ENCODE data around the gene CRTC2. TPM values are rescaled to one million over a fixed set of nuclear protein-coding genes. Genes with fewer than 3 reads are reported as not detected.

Gene CRTC2
- total and polyA plus RNA-seq, 12 donors: 14.6 to 50.5 (median 18.6) TPM

DNA sequence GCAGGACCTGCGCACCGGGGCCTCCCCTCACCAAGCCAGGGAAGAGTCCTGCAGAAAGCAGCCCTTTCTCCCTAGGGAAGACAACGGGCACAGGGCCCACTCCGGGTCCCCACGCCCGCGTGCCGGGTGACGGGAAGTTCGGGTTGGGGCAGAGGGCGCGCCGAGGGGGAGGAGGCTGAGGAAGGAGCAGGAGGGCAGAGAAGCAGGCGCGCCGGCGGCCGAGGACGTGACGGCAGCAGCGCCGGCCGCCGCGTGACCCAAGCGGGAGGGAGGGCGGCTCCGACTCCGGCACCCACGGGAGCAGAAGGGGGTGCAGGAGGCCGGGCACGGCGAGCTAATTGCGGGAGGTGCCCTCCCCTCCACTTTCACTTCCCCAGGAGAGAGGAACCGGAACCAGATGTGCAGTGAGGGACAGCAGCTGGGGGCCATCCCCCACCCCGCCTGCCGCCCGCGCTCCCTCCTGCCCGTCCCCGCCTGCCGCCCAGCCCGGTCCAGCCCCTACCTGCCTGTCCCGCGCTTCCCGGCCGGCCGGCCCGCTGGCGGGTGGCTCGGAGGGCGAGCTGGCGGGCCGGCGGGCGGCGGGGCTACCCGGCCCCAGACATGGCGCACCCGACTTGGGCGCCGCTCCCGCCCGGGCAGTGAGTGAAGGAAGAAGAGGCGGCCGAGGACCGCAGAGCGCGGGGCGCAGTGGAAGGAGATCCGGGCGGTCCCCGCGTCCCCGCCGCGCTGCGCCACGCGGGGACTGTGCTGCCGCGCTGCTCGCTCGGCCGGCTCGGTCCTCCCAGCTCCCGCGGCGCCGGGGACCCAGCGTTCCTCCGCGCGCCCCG, 12.4 kb downstream of the CRTC2 start:
- peaks cover 5 to 44% (median 30%) of the 10 kb centered on the region in 9 donors for H3K4me1 ChIP-seq
- no peaks in the 10 kb centered on the region for H3K9me3 ChIP-seq
- peak overlapping the region; percentile 65 to 99 (median 91) for H3K4me3 ChIP-seq
- no peak for TF ChIP-seq CTCF (IDR thresholded peaks at IDR 0.05)
- DNase-seq: peak; percentile 89 to 91
- no peaks in the 10 kb centered on the region for H3K27me3 ChIP-seq
- 1% methylated on average over 52 to 95 of the region's 95 CpGs for WGBS, 2 donors
- ATAC-seq: peak; percentile 81 to 88 (median 86)
- H3K27ac ChIP-seq: peak overlapping the region; percentile 97 to 100 (median 100)
- intact Hi-C loops (cut with DNase I): loop anchor here in 6 of 10 donors (1.0 to 10.0 kb wide), 7 partner anchors 23 to 151 kb away; partner anchors contain the start of gene GATAD2B (in 3 of the 6)
- H3K36me3 ChIP-seq: peaks cover 0 to 67% (median 29%) of the 10 kb centered on the region in 9 donors

GRCh38 chr1:153945131-153945794, 13.1 kb downstream of the CRTC2 start:
- H3K9me3 ChIP-seq: no peaks in the 10 kb centered on the region
- H3K27ac ChIP-seq: peak overlapping the region; percentile 97 to 100 (median 100)
- whole genome bisulfite sequencing, 2 donors: 25 to 27% methylated on average over 12 of the region's 12 CpGs
- H3K4me1 ChIP-seq: peaks cover 5 to 44% (median 30%) of the 10 kb centered on the region in 9 donors
- no peak for TF ChIP-seq CTCF (IDR thresholded peaks at IDR 0.05)
- peak overlapping the region; percentile 65 to 99 (median 91) for H3K4me3 ChIP-seq
- H3K36me3 ChIP-seq: peaks cover 0 to 67% (median 25%) of the 10 kb centered on the region in 9 donors
- intact Hi-C loops (cut with DNase I): loop anchor here in 6 of 10 donors (2.0 to 10.0 kb wide), 6 partner anchors 22 to 150 kb away; partner anchors contain the start of gene GATAD2B (in 3 of the 6)
- DNase-seq: peak; percentile 65 to 86
- ATAC-seq: peak; percentile 35 to 82 (median 72)
- H3K27me3 ChIP-seq: no peaks in the 10 kb centered on the region

DNA sequence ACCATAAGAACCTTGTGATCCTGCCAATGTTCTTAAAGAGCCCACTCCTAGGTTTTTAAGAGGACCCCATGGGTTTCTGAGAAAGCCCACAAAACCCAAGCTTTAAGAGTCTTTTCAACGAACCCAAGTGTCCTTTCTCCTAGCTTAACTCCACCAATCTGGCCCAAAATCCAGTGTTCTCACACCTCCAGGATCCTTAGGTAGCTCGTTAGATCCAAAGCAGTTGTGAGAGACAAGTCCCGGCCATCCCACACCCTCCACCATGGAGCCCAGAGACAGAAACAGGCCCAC, 13.6 kb downstream of the CRTC2 start:
- intact Hi-C loops (cut with DNase I): loop anchor here in 6 of 10 donors (2.0 to 10.0 kb wide), 6 partner anchors 22 to 150 kb away; partner anchors contain the start of gene GATAD2B (in 3 of the 6)
- 62 to 73% methylated on average over 3 of the region's 3 CpGs for WGBS, 2 donors
- Histone ChIP-seq H3K36me3 (peaks cover 0 to 67% (median 24%) of the 10 kb centered on the region in 9 donors), H3K4me1 (peaks cover 5 to 44% (median 30%) of the 10 kb centered on the region in 9 donors), H3K4me3 (peak overlapping the region in 9 of 10 donors; percentile 78 to 99 (median 91)), H3K9me3 (no peaks in the 10 kb centered on the region), H3K27me3 (no peaks in the 10 kb centered on the region), H3K27ac (peak overlapping the region; percentile 97 to 100 (median 100))
- ATAC-seq (peak in 1 of 8 donors; percentile 0), DNase-seq (no peak)
- no peak for TF ChIP-seq CTCF (IDR thresholded peaks at IDR 0.05)
